ENCODE measurements around the gene NEU3. TPM values are rescaled to one million over a fixed set of nuclear protein-coding genes. Genes with fewer than 3 reads are reported as not detected.
"Not testable (repeated sequence)": the region's sequence is repeated elsewhere in the genome, so short reads cannot be mapped to it uniquely, and the experiment has no call there.

Gene NEU3
- total RNA-seq, 1 donor from 2014 or later, result 10.8 TPM

GRCh38 chr11:75002516-75002915 lies 13.8 kb downstream of the NEU3 start:
- H3K4me3 Mint-ChIP-seq, result no peak overlapping the region
- H3K27ac Mint-ChIP-seq, result no peak overlapping the region

GRCh38 chr11:75004215-75004614 lies 15.5 kb downstream of the NEU3 start:
- Mint-ChIP-seq H3K9me3 (no peaks in the 10 kb centered on the region), H3K27ac (no peak overlapping the region), H3K4me1 (ENCODE audit: unreplicated experiment) (no peaks in the 10 kb centered on the region), H3K36me3 (peaks cover 4% of the 10 kb centered on the region), H3K4me3 (no peak overlapping the region), H3K27me3 (no peaks in the 10 kb centered on the region)
- DNase-seq (ENCODE audit: extremely low spot score, unreplicated experiment), result no peak
- no peak for TF ChIP-seq CTCF (conservative IDR thresholded peaks at IDR 0.05)

More at GRCh38 chr11:75002516-75002915, 13.8 kb downstream of the NEU3 start:
- TF ChIP-seq CTCF (conservative IDR thresholded peaks at IDR 0.05), result no peak
- H3K36me3 Mint-ChIP-seq, result peaks cover 4% of the 10 kb centered on the region
- no peak for DNase-seq (ENCODE audit: extremely low spot score, unreplicated experiment)
- no peaks in the 10 kb centered on the region for H3K27me3 Mint-ChIP-seq
- H3K4me1 Mint-ChIP-seq (ENCODE audit: unreplicated experiment), result no peaks in the 10 kb centered on the region
- no peaks in the 10 kb centered on the region for H3K9me3 Mint-ChIP-seq

GRCh38 chr11:75011357-75011756 lies 22.6 kb downstream of the NEU3 start:
- Mint-ChIP-seq H3K4me3 (no peak overlapping the region), H3K9me3 (no peaks in the 10 kb centered on the region), H3K4me1 (ENCODE audit: unreplicated experiment) (no peaks in the 10 kb centered on the region), H3K27ac (no peak overlapping the region), H3K27me3 (no peaks in the 10 kb centered on the region), H3K36me3 (peaks cover 3% of the 10 kb centered on the region)
- no peak for TF ChIP-seq CTCF (conservative IDR thresholded peaks at IDR 0.05)
- DNase-seq (ENCODE audit: extremely low spot score, unreplicated experiment), result no peak

- Mint-ChIP-seq H3K9me3 (no peaks in the 10 kb centered on the region), H3K4me1 (ENCODE audit: unreplicated experiment) (no peaks in the 10 kb centered on the region), H3K36me3 (peaks cover 3% of the 10 kb centered on the region), H3K27ac (no peak overlapping the region), H3K4me3 (no peak overlapping the region), H3K27me3 (no peaks in the 10 kb centered on the region)
- TF ChIP-seq CTCF (conservative IDR thresholded peaks at IDR 0.05), result no peak
- no peak for DNase-seq (ENCODE audit: extremely low spot score, unreplicated experiment)
Observed at GRCh38 chr11:75011872-75012271, 23.1 kb downstream of the NEU3 start.

GRCh38 chr11:75013051-75013450 lies 24.3 kb downstream of the NEU3 start:
- no peak for TF ChIP-seq CTCF (conservative IDR thresholded peaks at IDR 0.05)
- Mint-ChIP-seq H3K36me3 (peaks cover 3% of the 10 kb centered on the region), H3K4me1 (ENCODE audit: unreplicated experiment) (no peaks in the 10 kb centered on the region), H3K9me3 (no peaks in the 10 kb centered on the region), H3K27ac (no peak overlapping the region), H3K27me3 (no peaks in the 10 kb centered on the region), H3K4me3 (no peak overlapping the region)
- no peak for DNase-seq (ENCODE audit: extremely low spot score, unreplicated experiment)

- Mint-ChIP-seq H3K4me3 (no peak overlapping the region), H3K27ac (no peak overlapping the region), H3K4me1 (ENCODE audit: unreplicated experiment) (no peaks in the 10 kb centered on the region), H3K9me3 (peaks cover 6% of the 10 kb centered on the region), H3K36me3 (peaks cover 3% of the 10 kb centered on the region), H3K27me3 (no peaks in the 10 kb centered on the region)
- no peak for DNase-seq (ENCODE audit: extremely low spot score, unreplicated experiment)
- TF ChIP-seq CTCF (conservative IDR thresholded peaks at IDR 0.05), result no peak
Observed at GRCh38 chr11:75014129-75014528, 25.4 kb downstream of the NEU3 start.

- not testable (repeated sequence) for H3K36me3 Mint-ChIP-seq; H3K27ac Mint-ChIP-seq; H3K27me3 Mint-ChIP-seq; H3K9me3 Mint-ChIP-seq; H3K4me3 Mint-ChIP-seq; DNase-seq (ENCODE audit: extremely low spot score, unreplicated experiment); H3K4me1 Mint-ChIP-seq (ENCODE audit: unreplicated experiment)
Observed at GRCh38 chr11:75019200-75019599, 30.5 kb downstream of the NEU3 start.

GRCh38 chr11:75020328-75020727 lies 31.6 kb downstream of the NEU3 start:
- DNase-seq (ENCODE audit: extremely low spot score, unreplicated experiment); H3K36me3 Mint-ChIP-seq; H3K4me1 Mint-ChIP-seq (ENCODE audit: unreplicated experiment); H3K27ac Mint-ChIP-seq; H3K9me3 Mint-ChIP-seq; H3K4me3 Mint-ChIP-seq; H3K27me3 Mint-ChIP-seq: not testable (repeated sequence)
